Esophagus squamous epithelium (tissue), 5 donors: ENCODE data around the gene WASHC2C. TPM values are rescaled to one million over a fixed set of nuclear protein-coding genes. Genes with fewer than 3 reads are reported as not detected.
"Not testable (repeated sequence)": the region's sequence is repeated elsewhere in the genome, so short reads cannot be mapped to it uniquely, and the experiment has no call there.

ENCODE experiments used
- DNase-seq: peaks from one replicate; lab custom pipeline; 2025; lab: John Stamatoyannopoulos, UW
- H3K27ac ChIP-seq, 4 donors: fragments of 200-600 bp; sonication (generic); one replicate each; pipeline ENCODE4 v1.5.1; 2016 to 2019; ENCODE audit warnings: mild to moderate bottlenecking in 1 of 4
- H3K27me3 ChIP-seq, 4 donors: fragments of 200-600 bp; sonication (generic); 1 replicate in 3 of 4; 2 replicates in 1 of 4; pipeline versions ENCODE4 v1.5.1 to v1.6.0; 2017 to 2021; ENCODE audit warnings: antibody characterized with exemption in 1 of 4
- H3K36me3 ChIP-seq, 3 donors: fragments of 200-600 bp; sonication (generic); one replicate each; pipeline ENCODE4 v1.5.1; 2016 to 2019
- H3K4me1 ChIP-seq, 3 donors: fragments of 200-600 bp; sonication (generic); one replicate each; pipeline ENCODE4 v1.5.1; 2017 to 2019
- H3K4me3 ChIP-seq, 4 donors: fragments of 200-600 bp; sonication (generic); 1 replicate in 3 of 4; 2 replicates in 1 of 4; pipeline ENCODE4 v1.5.1; 2016 to 2019; ENCODE audit warnings: mild to moderate bottlenecking in 2 of 4, moderate library complexity in 1 of 4
- H3K9me3 ChIP-seq, 3 donors: fragments of 200-600 bp; sonication (generic); one replicate each; pipeline ENCODE4 v1.5.1; 2016 to 2019
- CTCF ChIP-seq, 6 experiments: fragments of 450-650 bp in 4 of 6; fragments of 200-600 bp in 2 of 6; sonication (generic) in 2 of 6; IDR thresholded peaks; one replicate each; pipeline ENCODE4 v1.5.1; 2016 to 2019; ENCODE audit warnings: antibody characterized with exemption in 6 of 6, mild to moderate bottlenecking in 4 of 6, moderate library complexity in 4 of 6
- POLR2A ChIP-seq, 4 donors: fragments of 450-650 bp; IDR thresholded peaks; one replicate each; pipeline ENCODE4 v1.6.1; 2017; ENCODE audit warnings: antibody characterized with exemption in 4 of 4, mild to moderate bottlenecking in 4 of 4, moderate library complexity in 3 of 4
- WGBS, 2 donors: methylation state at CpG; one replicate each; pipeline ENCODE4 v1.1.5; 2018; 5-methylcytosine and 5-hydroxymethylcytosine counted together
- intact Hi-C: fragments of 100-400 bp; cut with DNase I; formaldehyde crosslinking; loops from one replicate; pipeline ENCODE4 v1.15.0; 2022
- total RNA-seq, 4 donors: library from RNA; depleted of rRNA; stranded (reverse); fragments of >200 nt; gene quantifications; one replicate each; pipeline ENCODE4 v1.1.0, GENCODE V29; 2016
- donor health status: DM: yes; HTN: yes; CAD: no.

Gene WASHC2C
- total RNA-seq, 4 donors from 2014 or later: 18.9 to 30.1 (median 19.7) TPM

- no peaks in the 10 kb centered on the region for H3K27me3 ChIP-seq
- DNase-seq: no peak
- intact Hi-C loops: no loop called here
- no peak overlapping the region for H3K4me3 ChIP-seq
- TF ChIP-seq CTCF (IDR thresholded peaks at IDR 0.05) (no peak), POLR2A (IDR thresholded peaks at IDR 0.05) (no peak)
- no peaks in the 10 kb centered on the region for H3K36me3 ChIP-seq
- no peak overlapping the region for H3K27ac ChIP-seq
- no peaks in the 10 kb centered on the region for H3K4me1 ChIP-seq
- H3K9me3 ChIP-seq: no peaks in the 10 kb centered on the region
- 77 to 81% methylated on average over 4 of the region's 4 CpGs for WGBS, 2 donors
These were observed 82.8 kb downstream of the WASHC2C start for GRCh38 chr10:45809837-45810236.

GRCh38 chr10:45811075-45811474 lies 84.0 kb downstream of the WASHC2C start:
- DNase-seq: no peak
- no peak for TF ChIP-seq CTCF (IDR thresholded peaks at IDR 0.05)
- TF ChIP-seq POLR2A (IDR thresholded peaks at IDR 0.05): no peak
- no peaks in the 10 kb centered on the region for H3K27me3 ChIP-seq
- H3K4me3 ChIP-seq: no peak overlapping the region
- WGBS, 2 donors: 71 to 75% methylated on average over 6 of the region's 6 CpGs
- intact Hi-C loops: no loop called here
- no peaks in the 10 kb centered on the region for H3K36me3 ChIP-seq
- no peaks in the 10 kb centered on the region for H3K4me1 ChIP-seq
- H3K27ac ChIP-seq: no peak overlapping the region
- H3K9me3 ChIP-seq: no peaks in the 10 kb centered on the region

GRCh38 chr10:45812959-45813358 lies 85.9 kb downstream of the WASHC2C start:
- H3K4me3 ChIP-seq, H3K27me3 ChIP-seq, H3K27ac ChIP-seq, intact Hi-C loops, H3K36me3 ChIP-seq, H3K9me3 ChIP-seq, H3K4me1 ChIP-seq, DNase-seq: not testable (repeated sequence)
- WGBS, 2 donors: 64 to 80% methylated on average over 7 to 13 of the region's 13 CpGs

- H3K4me3 ChIP-seq, H3K9me3 ChIP-seq, H3K27me3 ChIP-seq, H3K4me1 ChIP-seq, DNase-seq, H3K27ac ChIP-seq, intact Hi-C loops, H3K36me3 ChIP-seq: not testable (repeated sequence)
- WGBS, 2 donors: 87 to 95% methylated on average over 3 to 4 of the region's 4 CpGs
These were observed 87.1 kb downstream of the WASHC2C start for GRCh38 chr10:45814146-45814545.

GRCh38 chr10:45817130-45817859 lies 90.2 kb downstream of the WASHC2C start:
- DNase-seq: no peak
- Histone ChIP-seq H3K4me1 (no peaks in the 10 kb centered on the region), H3K27me3 (no peaks in the 10 kb centered on the region), H3K36me3 (no peaks in the 10 kb centered on the region), H3K27ac (no peak overlapping the region), H3K9me3 (no peaks in the 10 kb centered on the region), H3K4me3 (no peak overlapping the region)
- no peak for TF ChIP-seq CTCF (IDR thresholded peaks at IDR 0.05)
- no peak for TF ChIP-seq POLR2A (IDR thresholded peaks at IDR 0.05)
- WGBS, 2 donors: 43 to 80% methylated on average over 1 to 2 of the region's 7 CpGs
- intact Hi-C loops: no loop called here

GRCh38 chr10:45817912-45818311 lies 90.8 kb downstream of the WASHC2C start:
- Histone ChIP-seq H3K27me3 (no peaks in the 10 kb centered on the region), H3K9me3 (no peaks in the 10 kb centered on the region), H3K36me3 (no peaks in the 10 kb centered on the region), H3K4me1 (no peaks in the 10 kb centered on the region), H3K4me3 (no peak overlapping the region), H3K27ac (no peak overlapping the region)
- no peak for TF ChIP-seq POLR2A (IDR thresholded peaks at IDR 0.05)
- TF ChIP-seq CTCF (IDR thresholded peaks at IDR 0.05): no peak
- intact Hi-C loops: no loop called here
- no peak for DNase-seq
- WGBS, 2 donors: 84 to 92% methylated on average over 3 of the region's 3 CpGs
